ENCODE measurements around the gene SLC38A9. TPM values are rescaled to one million over a fixed set of nuclear protein-coding genes. Genes with fewer than 3 reads are reported as not detected.

SLC38A9 gene
- total RNA-seq, 1 experiment from 2014 or later, result 27.0 TPM

DNA sequence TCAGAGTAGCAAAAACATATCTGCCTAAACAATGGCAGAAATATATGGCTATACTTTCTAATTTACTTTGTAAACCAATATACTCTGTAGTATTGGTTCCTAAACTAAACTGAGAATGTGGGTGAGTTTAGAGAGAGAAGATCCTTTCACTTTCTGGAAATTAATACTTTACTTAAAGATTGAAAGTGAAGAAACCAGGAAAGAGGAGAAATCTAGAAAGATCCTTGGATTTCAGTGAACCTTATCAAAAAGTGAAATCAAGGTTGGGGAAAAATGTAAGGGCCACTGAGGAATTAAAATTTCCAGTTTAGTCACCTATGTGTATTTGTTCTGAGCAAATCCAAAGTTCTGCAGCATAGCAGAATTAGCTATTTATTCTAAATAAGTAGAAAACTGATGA lies 5.9 kb downstream of the SLC38A9 start:
- ChIA-PET CTCF (no interaction called here), POLR2A (no interaction called here)
- Mint-ChIP-seq H3K4me3 (no peak overlapping the region), H3K36me3 (peaks cover 13% of the 10 kb centered on the region), H3K4me1 (0 out of 2 replicates have a peak, but pooled peaks cover 3% of the 10 kb centered on the region), H3K27me3 (ENCODE audit: low read depth) (no peaks in the 10 kb centered on the region), H3K27ac (0 out of 2 replicates have a peak overlapping the region, but pooled peaks have one; percentile 19), H3K9me3 (no peaks in the 10 kb centered on the region)
- ATAC-seq (no peak), DNase-seq (ENCODE audit: low spot score) (no peak)
- TF ChIP-seq JAZF1 (CRISPR knock-in tag; IDR thresholded peaks at IDR 0.05) (no peak), CREM (CRISPR knock-in tag; IDR thresholded peaks at IDR 0.05) (no peak), ZNF232 (CRISPR knock-in tag; IDR thresholded peaks at IDR 0.05) (no peak), ELF4 (CRISPR knock-in tag; IDR thresholded peaks at IDR 0.05; ENCODE audit: low read depth) (no peak), CREB1 (CRISPR knock-in tag; IDR thresholded peaks at IDR 0.05) (no peak), ZNF423 (CRISPR knock-in tag; IDR thresholded peaks at IDR 0.05) (no peak), ZNF671 (CRISPR knock-in tag; IDR thresholded peaks at IDR 0.05) (no peak), NR2C2 (CRISPR knock-in tag; IDR thresholded peaks at IDR 0.05) (no peak), CBFB (CRISPR knock-in tag; IDR thresholded peaks at IDR 0.05; ENCODE audit: low read depth) (no peak)
- TF ChIP-seq, protein P1, sequence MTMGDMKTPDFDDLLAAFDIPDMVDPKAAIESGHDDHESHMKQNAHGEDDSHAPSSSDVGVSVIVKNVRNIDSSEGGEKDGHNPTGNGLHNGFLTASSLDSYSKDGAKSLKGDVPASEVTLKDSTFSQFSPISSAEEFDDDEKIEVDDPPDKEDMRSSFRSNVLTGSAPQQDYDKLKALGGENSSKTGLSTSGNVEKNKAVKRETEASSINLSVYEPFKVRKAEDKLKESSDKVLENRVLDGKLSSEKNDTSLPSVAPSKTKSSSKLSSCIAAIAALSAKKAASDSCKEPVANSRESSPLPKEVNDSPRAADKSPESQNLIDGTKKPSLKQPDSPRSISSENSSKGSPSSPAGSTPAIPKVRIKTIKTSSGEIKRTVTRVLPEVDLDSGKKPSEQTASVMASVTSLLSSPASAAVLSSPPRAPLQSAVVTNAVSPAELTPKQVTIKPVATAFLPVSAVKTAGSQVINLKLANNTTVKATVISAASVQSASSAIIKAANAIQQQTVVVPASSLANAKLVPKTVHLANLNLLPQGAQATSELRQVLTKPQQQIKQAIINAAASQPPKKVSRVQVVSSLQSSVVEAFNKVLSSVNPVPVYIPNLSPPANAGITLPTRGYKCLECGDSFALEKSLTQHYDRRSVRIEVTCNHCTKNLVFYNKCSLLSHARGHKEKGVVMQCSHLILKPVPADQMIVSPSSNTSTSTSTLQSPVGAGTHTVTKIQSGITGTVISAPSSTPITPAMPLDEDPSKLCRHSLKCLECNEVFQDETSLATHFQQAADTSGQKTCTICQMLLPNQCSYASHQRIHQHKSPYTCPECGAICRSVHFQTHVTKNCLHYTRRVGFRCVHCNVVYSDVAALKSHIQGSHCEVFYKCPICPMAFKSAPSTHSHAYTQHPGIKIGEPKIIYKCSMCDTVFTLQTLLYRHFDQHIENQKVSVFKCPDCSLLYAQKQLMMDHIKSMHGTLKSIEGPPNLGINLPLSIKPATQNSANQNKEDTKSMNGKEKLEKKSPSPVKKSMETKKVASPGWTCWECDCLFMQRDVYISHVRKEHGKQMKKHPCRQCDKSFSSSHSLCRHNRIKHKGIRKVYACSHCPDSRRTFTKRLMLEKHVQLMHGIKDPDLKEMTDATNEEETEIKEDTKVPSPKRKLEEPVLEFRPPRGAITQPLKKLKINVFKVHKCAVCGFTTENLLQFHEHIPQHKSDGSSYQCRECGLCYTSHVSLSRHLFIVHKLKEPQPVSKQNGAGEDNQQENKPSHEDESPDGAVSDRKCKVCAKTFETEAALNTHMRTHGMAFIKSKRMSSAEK (CRISPR knock-in tag; IDR thresholded peaks at IDR 0.05; ENCODE audit: borderline replicate concordance), result no peak
- TF ChIP-seq, protein P2, sequence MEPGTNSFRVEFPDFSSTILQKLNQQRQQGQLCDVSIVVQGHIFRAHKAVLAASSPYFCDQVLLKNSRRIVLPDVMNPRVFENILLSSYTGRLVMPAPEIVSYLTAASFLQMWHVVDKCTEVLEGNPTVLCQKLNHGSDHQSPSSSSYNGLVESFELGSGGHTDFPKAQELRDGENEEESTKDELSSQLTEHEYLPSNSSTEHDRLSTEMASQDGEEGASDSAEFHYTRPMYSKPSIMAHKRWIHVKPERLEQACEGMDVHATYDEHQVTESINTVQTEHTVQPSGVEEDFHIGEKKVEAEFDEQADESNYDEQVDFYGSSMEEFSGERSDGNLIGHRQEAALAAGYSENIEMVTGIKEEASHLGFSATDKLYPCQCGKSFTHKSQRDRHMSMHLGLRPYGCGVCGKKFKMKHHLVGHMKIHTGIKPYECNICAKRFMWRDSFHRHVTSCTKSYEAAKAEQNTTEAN (CRISPR knock-in tag; IDR thresholded peaks at IDR 0.05), result no peak
- TF ChIP-seq, protein P3, sequence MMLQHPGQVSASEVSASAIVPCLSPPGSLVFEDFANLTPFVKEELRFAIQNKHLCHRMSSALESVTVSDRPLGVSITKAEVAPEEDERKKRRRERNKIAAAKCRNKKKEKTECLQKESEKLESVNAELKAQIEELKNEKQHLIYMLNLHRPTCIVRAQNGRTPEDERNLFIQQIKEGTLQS (CRISPR knock-in tag; conservative IDR thresholded peaks at IDR 0.05), result no peak

DNA sequence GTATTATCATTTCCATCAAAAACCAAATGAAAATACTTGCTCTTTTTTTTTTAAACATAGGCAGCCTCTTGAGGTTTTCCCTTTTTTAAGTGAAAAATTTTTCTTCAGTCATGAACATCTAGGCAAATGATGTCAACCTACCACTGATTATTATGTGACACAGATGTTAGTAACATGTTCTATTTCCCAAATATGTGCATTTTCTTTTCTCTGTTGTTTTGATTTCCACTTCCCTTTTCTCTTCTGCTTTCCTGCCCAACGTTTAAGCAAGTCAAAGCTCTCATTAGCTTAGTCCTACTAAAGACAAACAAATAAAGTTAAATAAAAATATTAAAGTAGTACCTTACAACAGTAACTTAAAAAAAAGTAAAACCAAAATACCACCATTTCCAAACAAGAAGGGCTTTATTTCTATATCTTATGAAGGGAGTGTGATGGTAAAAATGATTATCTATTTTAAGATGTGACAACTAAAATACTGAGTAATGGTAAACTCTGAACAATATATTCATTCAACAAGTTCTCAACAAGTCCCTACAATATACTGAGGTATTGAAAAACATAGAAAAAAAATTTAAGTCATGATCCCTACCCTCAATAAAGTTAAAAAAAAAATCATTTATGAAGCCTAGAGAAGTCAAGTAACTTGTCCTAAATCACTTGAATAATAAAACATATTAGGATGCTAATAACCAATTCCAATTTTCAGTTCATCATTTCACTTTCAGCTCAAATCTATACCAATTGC lies 9.4 kb downstream of the SLC38A9 start:
- CTCF ChIA-PET, result no interaction called here
- POLR2A ChIA-PET, result no interaction called here
- Mint-ChIP-seq H3K27me3 (ENCODE audit: low read depth) (no peaks in the 10 kb centered on the region), H3K4me1 (no peaks in the 10 kb centered on the region), H3K27ac (no peak overlapping the region), H3K36me3 (peaks cover 19% of the 10 kb centered on the region), H3K9me3 (peaks cover 4% of the 10 kb centered on the region), H3K4me3 (no peak overlapping the region)
- TF ChIP-seq ESRRA (CRISPR knock-in tag; IDR thresholded peaks at IDR 0.05; ENCODE audit: borderline replicate concordance) (no peak), SP1 (CRISPR knock-in tag; conservative IDR thresholded peaks at IDR 0.05) (no peak), JAZF1 (CRISPR knock-in tag; IDR thresholded peaks at IDR 0.05) (no peak), CBFB (CRISPR knock-in tag; IDR thresholded peaks at IDR 0.05; ENCODE audit: low read depth) (no peak), FOXK1 (CRISPR knock-in tag; IDR thresholded peaks at IDR 0.05) (no peak), ELF4 (CRISPR knock-in tag; IDR thresholded peaks at IDR 0.05; ENCODE audit: low read depth) (no peak), ZNF317 (CRISPR knock-in tag; IDR thresholded peaks at IDR 0.05; ENCODE audit: borderline replicate concordance, low read depth) (no peak), ZNF423 (CRISPR knock-in tag; IDR thresholded peaks at IDR 0.05) (no peak), ZNF138 (CRISPR knock-in tag; conservative IDR thresholded peaks at IDR 0.05) (no peak), ZNF232 (CRISPR knock-in tag; IDR thresholded peaks at IDR 0.05) (no peak)
- TF ChIP-seq, protein P4, sequence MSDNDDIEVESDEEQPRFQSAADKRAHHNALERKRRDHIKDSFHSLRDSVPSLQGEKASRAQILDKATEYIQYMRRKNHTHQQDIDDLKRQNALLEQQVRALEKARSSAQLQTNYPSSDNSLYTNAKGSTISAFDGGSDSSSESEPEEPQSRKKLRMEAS (CRISPR knock-in tag; IDR thresholded peaks at IDR 0.05), result no peak
- TF ChIP-seq, protein P5, sequence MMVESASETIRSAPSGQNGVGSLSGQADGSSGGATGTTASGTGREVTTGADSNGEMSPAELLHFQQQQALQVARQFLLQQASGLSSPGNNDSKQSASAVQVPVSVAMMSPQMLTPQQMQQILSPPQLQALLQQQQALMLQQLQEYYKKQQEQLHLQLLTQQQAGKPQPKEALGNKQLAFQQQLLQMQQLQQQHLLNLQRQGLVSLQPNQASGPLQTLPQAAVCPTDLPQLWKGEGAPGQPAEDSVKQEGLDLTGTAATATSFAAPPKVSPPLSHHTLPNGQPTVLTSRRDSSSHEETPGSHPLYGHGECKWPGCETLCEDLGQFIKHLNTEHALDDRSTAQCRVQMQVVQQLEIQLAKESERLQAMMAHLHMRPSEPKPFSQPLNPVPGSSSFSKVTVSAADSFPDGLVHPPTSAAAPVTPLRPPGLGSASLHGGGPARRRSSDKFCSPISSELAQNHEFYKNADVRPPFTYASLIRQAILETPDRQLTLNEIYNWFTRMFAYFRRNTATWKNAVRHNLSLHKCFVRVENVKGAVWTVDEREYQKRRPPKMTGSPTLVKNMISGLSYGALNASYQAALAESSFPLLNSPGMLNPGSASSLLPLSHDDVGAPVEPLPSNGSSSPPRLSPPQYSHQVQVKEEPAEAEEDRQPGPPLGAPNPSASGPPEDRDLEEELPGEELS (CRISPR knock-in tag; IDR thresholded peaks at IDR 0.05), result no peak
- TF ChIP-seq, protein P6, sequence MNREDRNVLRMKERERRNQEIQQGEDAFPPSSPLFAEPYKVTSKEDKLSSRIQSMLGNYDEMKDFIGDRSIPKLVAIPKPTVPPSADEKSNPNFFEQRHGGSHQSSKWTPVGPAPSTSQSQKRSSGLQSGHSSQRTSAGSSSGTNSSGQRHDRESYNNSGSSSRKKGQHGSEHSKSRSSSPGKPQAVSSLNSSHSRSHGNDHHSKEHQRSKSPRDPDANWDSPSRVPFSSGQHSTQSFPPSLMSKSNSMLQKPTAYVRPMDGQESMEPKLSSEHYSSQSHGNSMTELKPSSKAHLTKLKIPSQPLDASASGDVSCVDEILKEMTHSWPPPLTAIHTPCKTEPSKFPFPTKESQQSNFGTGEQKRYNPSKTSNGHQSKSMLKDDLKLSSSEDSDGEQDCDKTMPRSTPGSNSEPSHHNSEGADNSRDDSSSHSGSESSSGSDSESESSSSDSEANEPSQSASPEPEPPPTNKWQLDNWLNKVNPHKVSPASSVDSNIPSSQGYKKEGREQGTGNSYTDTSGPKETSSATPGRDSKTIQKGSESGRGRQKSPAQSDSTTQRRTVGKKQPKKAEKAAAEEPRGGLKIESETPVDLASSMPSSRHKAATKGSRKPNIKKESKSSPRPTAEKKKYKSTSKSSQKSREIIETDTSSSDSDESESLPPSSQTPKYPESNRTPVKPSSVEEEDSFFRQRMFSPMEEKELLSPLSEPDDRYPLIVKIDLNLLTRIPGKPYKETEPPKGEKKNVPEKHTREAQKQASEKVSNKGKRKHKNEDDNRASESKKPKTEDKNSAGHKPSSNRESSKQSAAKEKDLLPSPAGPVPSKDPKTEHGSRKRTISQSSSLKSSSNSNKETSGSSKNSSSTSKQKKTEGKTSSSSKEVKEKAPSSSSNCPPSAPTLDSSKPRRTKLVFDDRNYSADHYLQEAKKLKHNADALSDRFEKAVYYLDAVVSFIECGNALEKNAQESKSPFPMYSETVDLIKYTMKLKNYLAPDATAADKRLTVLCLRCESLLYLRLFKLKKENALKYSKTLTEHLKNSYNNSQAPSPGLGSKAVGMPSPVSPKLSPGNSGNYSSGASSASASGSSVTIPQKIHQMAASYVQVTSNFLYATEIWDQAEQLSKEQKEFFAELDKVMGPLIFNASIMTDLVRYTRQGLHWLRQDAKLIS (CRISPR knock-in tag; IDR thresholded peaks at IDR 0.05; ENCODE audit: borderline replicate concordance), result no peak
- TF ChIP-seq, protein P7, sequence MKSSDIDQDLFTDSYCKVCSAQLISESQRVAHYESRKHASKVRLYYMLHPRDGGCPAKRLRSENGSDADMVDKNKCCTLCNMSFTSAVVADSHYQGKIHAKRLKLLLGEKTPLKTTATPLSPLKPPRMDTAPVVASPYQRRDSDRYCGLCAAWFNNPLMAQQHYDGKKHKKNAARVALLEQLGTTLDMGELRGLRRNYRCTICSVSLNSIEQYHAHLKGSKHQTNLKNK (CRISPR knock-in tag; IDR thresholded peaks at IDR 0.05), result no peak
- DNase-seq (ENCODE audit: low spot score) (no peak), ATAC-seq (no peak)

Measured in WTC11 (cell line).